Measurements from ENCODE around the gene PGM1.
A peak's percentile ranks its signal among the peaks of the same experiment; 100 is the strongest.

The PGM1 gene

DNA sequence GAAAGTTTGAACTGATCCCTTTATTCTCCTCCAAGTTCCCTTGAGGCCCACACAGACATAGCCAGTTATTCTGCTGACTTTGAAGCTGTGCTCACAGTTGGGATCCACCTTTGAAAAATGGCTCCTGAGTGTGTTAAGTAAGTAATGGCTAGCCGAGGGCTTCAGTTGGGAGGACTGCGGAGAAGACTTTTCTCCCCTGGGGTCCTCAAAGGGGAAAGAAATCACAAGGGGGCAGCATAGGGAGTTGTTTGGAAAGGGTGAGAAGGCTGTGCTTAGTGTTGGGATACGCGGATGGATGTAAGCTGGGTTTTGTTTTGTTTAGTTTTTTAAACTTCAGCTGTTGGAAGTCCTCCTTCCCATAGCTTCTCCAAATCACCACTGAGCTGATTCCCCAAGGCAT lies 8.3 kb downstream of the PGM1 start:
- no peak for DNase-seq

DNA sequence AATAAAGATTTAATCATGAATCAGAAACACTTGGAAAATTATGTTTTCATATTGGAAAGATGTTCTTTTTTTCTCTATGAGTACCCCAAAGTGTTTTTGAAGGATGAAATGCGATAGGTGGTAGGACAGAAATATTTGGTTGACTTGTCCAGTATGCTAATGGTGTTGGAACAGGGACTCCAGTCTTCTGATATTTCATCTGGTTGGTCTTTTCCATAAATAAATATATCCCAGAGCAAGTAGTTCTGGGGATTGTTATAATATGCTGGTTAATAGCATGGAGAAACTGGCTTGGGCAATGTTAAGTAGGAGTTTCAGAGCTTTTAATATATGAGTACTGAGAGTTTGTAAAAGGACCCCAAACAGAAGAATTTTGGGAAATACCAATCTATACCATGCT lies 8.7 kb downstream of the PGM1 start:
- no peak for DNase-seq

DNA sequence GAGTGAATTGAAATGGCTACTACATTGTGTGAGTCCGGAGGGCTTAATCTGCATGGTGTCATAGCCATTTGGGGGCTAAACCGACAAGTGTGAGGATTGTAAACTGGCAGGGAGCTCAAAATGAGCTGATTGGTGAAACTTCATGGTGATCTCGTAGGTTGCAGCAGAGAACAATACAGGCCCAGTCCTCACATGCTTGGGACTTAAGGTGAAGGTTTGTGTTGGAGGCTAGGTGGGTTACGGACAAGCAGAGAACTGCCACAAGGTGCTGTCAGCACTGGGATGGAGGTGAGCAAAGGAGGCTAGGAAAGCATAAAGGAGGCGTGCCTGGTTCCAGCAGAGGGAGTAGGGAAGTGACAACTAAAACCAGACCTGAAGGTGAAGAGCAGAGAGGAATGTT lies 9.4 kb downstream of the PGM1 start:
- DNase-seq, result no peak

DNA sequence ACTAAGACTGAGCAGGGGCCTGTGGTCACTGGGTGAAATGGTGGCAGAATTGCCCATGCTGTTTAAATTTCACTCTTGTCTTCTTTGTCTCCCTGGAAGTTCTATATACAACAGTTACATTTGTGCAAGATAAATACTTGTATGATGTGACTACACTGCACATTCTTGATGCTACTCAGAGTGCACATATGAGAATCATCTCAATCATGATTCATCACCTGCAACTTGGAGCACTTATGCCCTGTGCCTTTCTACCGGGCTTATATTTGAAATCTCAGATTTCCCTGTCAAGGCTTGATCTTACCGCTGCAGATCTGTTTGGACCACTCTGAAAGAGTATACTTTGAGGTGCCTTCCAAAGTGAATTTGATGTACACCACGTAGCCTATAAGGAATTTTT lies 10.6 kb downstream of the PGM1 start:
- no peak for DNase-seq

DNA sequence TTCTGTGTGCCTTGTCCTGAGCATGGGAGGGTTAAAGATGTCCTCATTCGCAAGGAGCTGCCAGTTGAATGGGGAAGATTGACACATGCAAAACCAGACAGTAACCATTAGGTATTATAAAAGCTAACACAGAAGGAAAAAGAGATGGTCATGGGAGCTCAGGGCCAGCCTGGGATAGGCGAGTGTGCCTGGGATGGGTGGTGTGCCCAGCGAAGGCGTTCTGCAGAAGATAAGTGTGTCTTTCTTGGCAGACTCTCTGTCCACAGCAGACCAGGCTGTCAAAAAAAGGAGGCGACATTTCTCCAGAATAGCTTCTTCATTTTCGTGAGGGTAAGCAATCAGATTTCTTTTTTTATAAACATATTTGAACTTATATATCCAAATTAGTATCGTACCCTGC lies 14.1 kb downstream of the PGM1 start:
- DNase-seq, result no peak

DNA sequence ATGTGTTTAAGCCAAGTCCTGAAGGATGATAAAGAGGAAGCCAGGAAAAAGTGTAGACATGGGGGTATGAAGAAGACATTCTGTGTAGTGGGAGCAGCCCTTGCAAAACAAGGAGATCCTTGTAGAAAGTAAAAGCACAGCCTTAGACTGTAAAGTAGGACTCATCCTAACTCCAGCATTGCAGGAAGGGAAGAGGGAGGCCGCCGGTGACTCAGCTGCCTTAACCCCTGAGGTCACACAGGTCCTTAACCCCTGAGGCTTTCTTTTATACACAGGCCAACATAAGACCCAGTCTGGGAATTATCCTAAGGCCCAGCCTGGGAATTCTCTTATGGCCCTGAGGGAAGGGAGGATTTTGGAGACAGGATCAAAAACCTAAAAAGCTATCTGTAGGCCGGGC lies 18.0 kb downstream of the PGM1 start:
- DNase-seq, result no peak

DNA sequence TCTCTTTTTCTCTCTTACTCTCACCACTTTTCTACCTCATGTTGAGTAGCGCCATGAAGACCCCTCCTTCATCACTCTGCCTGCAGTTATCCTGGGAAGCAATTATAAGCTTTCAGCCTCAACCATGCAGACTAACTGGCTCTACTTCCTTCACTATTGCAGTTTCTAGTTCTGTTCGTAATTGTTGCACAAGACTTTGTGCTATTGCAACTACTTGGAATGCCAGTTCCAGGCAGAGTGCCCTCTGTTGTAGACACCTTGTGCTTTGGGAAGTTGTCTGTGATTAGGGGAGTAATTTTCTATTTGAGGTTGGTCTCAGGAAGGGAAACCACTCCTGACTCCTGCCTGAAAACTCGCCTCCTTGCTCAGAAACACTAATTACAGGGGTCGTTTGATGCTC lies 19.4 kb downstream of the PGM1 start:
- DNase-seq, result no peak

DNA sequence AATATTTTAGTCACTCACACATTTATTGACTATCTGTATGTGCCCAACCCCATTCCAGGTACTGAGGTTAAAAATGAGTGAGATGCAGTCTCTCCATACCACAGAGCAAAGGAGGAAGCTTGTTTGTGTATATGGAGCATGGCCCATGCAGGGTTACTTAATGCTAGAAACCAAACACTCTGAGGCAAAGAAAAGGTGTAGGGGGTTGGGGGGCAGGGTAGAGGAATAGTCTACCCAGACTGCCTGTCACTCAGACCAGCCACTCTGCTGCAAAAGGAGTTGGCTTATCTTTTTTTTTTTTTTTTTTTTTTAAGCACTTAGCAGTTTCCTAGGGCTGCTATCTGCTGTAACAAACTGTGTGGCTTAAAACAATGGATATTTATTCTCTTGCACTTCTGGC lies 19.8 kb downstream of the PGM1 start:
- DNase-seq, result no peak

DNA sequence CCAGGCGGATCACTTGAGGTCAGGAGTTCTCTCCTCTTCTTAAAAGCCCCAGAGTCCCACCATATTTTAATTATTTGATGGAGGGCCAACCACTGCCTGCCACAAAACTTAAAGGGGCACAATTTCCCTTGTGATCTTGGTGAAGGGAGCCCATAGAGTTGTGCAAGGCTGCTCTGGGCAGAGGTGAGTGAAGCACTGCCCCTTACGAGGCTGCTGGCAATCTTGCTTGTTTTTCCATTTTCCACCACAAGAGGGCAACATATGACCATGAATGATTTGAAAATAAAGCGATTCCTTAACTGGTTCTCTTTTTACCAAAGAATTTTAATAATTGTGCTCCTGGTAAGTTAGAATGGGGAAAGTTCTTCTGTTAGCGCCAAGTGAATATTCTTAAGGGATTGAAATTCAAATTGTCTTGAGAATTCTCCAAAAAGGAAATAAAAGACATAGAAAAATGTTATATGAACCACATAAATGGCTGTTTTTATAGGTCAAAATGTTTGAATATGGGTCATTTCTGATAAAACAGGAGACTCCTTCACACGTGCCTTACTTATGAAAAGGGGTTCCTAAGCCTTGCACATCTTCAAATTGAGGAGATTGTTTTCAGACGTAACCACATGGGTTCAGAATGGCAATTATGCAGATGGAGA lies 22.7 kb downstream of the PGM1 start:
- DNase-seq, result peak; percentile 85

DNA sequence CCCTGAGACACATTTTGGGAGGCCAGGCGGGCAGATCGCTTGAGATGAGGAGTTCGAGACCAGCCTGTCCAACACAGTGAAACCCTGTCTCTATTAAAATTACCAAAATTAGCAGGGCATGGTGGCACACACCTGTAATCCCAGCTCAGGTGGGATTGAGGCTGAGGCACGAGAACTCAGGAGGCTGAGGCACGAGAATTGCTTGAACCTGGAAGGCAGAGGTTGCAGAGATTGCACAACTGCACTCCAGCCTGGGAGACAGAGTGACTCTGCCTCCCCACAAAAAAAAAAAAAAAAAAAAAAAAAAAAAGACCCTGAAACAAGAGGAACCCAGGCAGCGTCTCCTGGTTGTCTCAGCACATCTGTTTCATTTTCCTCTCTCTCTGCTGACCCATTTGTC lies 24.2 kb downstream of the PGM1 start:
- DNase-seq, result no peak

DNA sequence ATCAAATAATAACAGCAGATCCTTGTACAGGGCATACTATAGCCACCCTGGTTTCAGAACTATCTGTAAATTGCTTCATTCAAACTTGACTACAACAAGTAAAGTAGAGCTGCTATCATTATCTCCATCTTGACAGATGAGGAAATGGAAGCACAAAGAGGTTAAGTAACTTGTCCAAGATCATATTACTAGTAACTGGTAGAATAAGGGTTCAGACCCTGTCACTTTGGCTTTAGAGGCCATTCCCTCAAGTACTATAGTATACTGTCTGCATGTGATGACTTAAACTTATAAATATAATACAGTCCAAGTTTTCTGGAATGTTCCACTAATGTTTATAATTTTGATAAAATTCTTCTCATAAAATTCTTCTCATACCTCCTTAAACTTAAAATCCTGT lies 24.8 kb downstream of the PGM1 start:
- DNase-seq, result no peak

DNA sequence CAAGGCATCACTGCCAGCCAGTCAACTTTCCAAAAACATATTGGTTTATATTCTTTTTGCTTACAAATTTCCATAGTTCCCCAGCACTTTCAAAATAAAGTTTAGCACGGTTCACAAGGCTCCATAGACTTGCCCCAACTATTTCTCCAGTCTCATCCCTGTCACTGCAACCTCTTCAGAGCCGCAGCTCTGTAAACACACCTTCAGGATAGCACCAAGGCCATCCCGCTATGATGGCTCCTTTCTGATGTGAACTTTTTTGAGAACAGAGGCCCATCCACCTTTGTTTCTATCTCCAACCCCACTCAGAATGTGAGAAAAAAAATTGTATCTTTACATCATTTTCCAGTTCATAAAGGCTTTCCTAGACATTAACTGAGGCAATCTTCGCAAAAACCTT lies 26.3 kb downstream of the PGM1 start:
- no peak for DNase-seq

DNA sequence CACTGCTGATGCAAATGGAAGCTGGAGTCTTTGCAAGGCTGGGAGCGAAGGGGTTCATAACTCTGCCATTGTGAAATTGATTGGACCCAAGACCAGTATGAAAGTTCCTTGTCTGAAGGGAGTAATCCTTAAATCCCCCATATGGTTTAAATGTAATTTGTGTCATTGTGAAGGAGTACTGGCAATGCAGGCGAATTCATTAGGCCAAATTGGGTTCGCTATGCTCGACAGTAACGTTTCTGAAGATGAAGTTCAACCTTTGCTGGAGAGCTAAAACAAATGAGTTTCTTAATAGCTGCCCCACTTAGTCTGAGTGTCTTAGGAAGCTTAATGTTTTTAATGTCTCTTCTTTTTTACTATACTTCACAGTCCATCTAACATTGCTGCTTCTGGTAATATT lies 27.5 kb downstream of the PGM1 start:
- DNase-seq, result no peak

DNA sequence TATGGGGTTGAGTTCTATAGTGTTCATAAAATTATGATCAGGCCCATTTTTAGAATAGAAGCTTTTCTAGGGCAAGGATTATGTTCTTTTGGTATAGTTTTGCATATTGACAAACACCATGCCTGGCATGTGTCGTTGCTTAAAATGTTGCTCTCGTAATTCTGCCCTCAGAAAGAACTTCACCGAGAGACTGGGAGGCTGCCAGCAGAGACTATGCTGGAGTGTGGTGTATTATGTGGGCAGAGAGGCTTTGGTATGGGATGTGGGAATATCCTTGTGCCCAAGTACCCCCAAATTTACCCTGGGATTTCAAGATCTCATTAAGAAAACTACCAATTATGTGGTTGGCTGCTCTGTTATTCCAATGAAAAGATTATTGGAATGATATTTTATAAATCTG lies 27.9 kb downstream of the PGM1 start:
- no peak for DNase-seq

DNA sequence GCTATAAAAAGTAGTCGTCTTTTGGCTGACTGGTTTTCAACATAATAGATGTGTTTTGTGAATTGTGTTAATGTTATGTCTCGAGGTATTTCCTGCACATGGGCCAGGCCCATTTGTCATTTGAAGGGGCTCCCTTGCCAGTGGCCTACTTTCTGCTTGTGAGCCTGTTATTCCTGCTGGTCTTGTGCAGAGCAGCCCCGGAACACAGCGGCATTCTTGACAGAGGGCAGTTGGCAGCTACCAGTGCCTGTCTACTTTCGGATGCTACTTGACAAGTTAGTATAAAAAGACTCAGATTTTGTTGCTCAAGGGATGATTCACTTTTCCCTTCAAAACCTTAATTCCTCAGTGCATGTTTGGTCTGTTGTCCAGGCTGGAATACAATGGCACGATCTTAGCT lies 28.5 kb downstream of the PGM1 start:
- DNase-seq, result no peak

DNA sequence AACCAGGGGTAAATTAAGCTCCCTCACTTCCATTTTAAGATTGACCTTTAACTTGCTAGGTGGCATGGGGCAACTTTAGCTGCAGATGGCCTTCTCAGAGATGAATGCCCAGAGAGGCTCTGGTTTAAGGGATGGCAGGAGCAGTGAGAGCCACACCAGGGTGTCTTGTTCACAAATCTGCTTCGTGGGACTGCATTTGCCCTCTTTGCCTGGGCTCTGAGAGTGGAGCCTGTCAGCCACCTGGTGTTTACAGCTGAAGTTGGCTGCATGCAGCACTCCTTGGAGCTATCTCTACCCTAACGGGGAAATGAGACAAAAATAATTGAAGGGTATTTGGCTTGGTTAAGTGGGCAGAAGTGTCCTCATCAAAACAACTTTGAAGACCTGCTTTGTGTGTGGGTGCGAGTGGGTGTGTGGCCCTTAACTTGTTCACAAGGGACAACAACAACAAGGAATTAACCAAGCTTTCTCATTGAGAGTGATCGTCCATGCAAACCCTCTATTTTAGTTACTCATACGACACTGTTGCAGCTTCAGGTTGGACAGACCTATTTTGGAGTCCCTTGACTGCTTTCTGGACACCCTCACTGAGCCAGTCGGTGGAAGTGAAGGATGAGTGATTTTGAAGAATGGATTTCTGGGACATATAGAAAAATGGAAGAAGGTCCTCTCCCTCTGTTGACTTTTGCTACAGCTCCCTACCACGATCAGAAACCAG lies 29.8 kb downstream of the PGM1 start:
- peak; percentile 51 for DNase-seq

DNA sequence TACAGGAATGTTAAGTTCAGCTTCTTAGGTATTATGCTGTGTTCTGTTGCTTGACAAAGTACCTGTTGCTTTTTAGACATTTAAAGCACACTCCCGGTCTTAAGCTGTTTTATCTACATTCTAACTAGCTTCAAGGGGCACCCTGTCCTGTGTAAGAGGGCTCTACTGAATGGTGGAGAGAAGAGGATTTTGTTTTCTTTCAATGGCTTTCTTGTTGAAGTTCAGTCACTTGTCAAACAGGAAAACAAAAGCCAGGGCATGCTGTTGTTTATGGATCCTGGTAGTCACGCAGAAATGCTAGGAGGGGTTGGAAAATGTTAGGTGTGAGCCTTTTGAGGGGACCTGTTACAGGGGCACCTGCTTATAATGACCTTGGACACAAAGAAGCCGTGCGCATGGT lies 30.7 kb downstream of the PGM1 start:
- DNase-seq, result no peak

DNA sequence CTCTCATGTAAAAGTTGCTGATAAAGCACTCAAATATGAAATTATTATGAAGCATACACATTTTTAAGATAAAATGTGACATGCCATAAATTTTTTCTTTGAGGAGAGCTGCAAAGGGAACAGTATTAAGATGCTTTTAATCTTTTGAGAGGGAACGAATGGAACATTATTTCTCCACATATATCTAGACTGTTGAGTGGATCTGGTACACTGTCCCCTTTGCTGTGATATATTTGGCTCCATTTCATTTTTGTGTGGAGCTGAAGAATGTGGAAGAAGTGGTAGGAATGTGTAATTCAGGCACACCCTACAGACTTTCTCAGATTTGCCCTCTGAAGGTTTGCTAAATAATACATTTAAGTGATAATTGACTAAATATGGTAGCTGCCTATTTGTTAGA lies 31.7 kb downstream of the PGM1 start:
- DNase-seq, result no peak

DNA sequence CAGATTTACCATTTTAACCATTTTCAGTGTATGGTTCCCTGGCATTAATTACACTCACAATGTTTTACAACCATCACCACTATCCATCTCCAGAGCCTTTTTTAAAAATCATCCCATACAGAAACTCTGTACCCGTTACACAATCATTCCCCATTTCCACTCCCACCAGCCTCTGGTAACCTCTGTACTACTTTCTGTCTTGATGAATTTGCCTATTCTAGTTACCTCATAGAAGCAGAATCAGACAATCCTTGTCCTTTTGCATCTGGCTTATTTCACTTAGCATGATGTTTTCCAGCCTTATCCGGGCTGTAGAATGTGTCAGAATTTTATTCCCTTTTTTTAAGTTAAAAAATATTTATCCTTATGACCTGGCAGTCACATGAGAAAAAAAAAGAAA lies 33.0 kb downstream of the PGM1 start:
- DNase-seq, result no peak

DNA sequence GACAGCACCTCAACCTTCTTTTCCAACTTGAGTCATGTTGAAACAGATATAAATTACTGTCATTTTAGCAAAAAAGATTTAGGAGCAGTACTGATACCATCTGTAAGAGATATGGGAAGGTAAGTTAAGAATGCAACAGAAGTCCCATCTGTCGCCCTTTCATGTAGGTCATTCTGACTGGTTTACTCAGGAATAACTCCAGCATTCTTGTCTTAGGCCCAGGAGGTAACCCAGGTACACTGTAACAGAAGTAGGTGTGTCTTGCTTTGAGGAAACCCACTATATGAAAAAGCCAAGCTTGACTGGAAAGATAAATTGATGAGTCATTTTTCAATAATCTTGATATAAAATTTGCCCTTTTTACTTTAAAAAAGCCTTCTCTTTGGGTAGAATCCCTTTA lies 35.4 kb downstream of the PGM1 start:
- no peak for DNase-seq

DNA sequence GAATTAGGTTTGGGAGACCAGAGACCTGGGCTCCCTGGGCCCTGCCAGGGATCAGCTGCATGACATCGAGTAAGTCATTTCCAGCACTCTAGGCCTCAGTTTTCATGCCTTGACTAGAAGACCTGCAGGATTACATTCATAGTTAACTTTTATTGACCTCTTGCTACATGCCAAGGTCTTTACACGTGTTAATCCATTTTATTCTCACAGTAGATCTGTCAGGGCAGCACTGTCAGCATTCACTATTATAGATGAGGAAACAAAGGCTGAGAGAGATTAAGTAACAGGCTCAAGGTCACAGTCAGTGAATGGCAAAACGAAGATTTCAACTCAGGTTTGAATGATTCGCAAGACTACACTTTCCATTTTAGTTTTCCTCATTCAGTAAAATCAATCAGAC lies 37.0 kb downstream of the PGM1 start:
- no peak for DNase-seq

DNA sequence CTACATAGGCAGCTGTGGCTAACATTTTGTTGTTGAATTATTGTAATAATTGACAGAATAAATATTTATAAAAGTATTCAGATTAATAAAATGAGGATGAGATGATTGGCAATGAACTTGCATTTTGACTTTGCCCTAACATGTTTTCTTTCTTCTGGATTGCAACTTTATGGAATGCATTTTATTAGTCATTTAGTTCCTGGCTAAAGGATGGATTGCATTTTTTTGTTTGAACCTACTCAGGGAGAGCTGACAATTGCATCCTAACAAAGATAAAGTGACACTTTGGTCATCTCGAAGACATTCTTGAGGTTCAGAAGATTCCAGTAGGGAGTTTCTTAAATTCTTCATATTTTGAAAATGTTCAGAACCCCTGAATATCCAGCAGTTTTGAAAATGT lies 37.5 kb downstream of the PGM1 start:
- no peak for DNase-seq

DNA sequence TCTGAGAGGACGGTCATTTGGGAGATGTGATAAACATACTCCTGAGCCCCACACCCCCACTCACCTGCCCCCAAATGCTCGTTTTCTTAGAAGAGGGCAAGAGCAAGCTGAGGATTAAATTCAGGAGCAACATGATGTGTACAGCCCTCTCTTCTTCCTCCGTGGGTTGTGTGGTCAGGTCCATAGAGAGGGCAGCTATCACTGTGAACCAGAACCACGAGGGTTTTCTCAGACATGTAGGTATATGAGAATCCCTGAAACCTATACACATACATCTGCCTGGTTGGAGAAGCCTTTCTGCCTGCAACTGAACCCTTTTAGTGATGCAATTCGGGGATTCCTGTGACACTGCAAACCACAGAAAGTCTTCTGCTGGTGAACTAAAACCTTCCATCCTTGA lies 38.9 kb downstream of the PGM1 start:
- no peak for DNase-seq

DNA sequence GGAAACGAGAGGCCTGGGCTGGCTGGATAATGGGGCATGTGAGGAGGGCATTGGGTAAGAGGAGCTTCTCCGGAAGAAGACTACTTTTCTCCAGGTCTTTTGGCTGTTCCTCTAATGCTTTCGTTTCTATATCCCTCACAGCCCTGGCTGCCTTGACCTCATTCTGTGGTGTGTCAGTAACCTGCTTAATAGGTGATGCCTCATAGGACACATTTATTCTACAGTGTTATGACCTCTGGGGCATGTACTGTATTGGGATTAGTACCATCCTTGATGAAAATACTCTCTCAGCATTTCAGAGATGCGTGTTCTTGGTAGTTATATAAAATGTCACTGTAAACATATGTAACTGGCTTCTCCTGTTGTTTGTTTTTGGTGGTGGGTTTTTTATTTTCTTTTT lies 40.1 kb downstream of the PGM1 start:
- DNase-seq, result no peak

DNA sequence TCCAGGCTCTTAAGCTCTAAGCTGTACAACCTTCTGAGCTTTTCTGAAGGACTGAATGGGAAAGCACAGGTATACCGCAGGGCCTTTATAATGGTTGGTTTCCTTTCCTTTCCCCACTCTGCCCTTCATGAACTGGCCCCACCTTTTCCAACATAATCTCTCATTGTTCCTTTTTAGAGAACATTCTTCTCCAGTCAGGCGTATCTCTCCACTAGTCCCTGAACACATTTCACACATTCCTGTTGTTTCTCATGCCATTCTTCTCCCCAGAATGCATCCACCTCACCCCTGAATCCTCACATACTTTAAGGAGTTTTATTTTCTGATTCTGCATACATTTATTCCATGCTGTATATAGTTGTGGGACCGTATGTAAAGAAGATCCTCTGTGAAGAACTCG lies 41.3 kb downstream of the PGM1 start:
- DNase-seq, result no peak
